Stimulated activated CD4-positive, alpha-beta T cell treated with anti-CD3 and anti-CD28 coated beads, Interleukin-4, amount 100 ng/mL, for 48 hours (primary cell): ENCODE data around the gene CLINT1.
A peak's percentile ranks its signal among the peaks of the same experiment; 100 is the strongest.
"Not testable (repeated sequence)": the region's sequence is repeated elsewhere in the genome, so short reads cannot be mapped to it uniquely, and the experiment has no call there.

Experiments used
- DNase-seq, 2 donors: peaks; one replicate each; pipeline ENCODE4 v3.0.0-alpha.2; 2020; ENCODE audit warnings: low read depth in 2 of 2

Gene CLINT1

DNA sequence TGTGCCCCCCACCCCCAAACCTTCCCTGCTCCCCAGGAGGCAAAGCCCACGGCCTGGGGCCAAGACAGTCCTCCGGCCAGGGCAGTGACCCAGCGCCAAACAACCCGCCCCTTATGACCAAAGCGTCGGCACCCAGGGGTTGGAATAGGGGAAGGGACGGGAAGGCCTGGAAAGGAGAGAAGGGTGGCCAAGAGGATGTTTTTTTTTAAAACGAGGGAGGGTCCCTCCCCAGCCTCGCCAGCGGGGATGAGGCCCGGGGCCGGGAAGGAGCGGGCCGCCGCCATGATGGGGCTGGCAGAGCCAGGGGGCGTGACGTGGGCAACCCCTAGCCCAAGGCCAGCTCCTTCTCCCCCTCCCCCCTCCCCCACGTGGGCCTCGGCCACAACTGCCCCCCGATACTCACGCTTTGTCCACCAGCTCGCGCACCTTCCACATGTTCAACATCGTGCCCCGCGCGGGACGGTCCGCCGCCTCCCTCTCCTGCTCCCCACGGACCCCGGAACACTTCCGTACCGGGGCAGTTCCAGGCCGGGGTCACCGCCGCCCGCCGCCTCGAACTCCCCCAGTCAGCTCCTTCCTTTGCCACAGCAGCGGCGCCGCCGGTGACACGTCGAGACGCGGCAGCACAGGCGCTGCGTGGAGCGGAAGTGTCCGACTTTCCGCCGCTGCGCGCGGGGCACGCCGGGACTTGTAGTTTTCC lies at the start of gene CLINT1:
Gene CLINT1, minus strand, starts transcription at position 619 of the 700 bp plus-strand sequence. Its CDS starts 175 bp downstream, at position 444.
- peak; percentile 85 to 88 for DNase-seq

DNA sequence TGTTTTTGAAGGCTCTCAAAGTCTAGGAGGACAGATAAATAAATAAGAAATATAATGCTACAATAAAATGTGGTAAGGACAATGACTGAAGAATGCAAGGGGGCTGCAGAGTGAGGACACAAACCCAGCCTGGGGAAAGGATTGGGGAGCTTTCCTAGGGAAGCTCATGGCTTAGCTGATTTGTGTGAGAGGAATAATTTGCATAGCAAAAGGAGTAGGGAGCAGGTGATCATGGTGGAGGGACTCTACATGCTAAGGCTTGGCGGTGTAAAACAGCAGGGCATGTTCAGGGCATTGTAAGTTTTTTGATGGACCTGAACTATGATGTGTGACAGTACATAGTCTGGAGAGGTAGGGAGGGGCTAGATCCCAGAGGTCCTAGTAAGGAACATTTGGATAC lies 49.5 kb upstream of the CLINT1 start:
- no peak for DNase-seq

DNA sequence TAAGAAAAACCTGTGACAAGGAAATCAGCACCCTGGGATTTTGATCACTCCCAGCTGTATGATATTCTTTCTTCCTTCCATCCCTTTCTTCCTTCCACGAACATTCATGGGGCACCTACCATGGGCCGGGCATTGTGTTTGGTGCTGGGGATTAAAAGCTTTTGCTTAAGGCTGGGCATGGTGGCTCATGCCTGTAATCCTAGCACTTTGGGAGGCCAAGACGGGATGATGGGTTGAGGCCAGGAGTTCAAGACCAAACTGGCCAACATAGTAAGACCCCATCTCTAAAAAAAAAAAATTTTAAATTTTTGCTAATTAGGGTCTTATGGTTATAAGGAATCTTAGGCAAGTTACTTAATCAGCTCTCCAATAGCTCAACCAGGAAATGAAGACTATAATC lies 48.5 kb upstream of the CLINT1 start:
- DNase-seq: no peak

DNA sequence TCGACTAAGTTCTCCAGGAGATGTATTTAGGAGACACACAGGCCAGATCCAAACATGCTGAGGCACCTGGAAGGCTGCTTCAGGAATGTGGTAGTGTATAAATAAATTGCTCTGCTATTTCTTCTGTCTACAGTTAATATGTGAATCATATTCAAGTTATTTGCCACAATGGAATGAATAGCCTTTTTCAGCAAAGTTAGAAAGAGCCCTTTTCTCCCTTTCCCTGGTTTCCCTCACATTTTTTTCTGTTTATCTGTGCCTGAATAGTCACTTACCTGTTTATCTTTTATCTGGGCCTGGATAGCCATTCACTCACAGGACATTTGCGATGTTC lies 44.1 kb upstream of the CLINT1 start:
- DNase-seq: no peak

DNA sequence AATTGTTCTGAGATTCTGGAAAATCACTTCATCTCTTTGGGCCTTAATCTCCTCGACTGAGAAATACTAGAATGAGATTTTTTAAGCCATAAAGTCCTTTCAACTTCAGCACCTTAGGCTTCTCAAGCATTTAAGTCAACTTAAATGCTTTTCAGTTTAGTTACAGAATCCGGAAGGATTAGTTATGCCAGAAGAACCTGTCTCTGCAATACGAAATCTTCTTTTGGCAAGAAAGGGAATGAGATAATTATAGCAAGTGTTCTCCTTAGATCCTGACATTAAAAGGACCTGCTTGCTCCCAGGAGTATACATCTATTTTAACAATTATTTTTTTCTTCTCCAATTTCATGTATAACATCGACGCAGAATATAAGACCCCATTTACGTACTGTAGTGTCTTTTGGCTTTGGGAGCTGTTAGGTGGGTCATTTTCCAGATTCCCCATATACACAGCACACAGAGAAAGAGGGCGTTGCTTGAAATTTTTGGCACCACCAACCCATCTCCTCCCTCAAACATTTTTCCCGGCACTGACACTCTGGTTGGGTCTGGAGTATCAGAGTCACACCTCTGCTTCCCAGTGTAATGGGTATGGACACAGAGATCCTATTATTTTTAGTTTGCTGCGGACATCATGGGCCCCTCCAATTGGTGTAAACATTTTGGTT lies 43.6 kb upstream of the CLINT1 start:
- DNase-seq: no peak

DNA sequence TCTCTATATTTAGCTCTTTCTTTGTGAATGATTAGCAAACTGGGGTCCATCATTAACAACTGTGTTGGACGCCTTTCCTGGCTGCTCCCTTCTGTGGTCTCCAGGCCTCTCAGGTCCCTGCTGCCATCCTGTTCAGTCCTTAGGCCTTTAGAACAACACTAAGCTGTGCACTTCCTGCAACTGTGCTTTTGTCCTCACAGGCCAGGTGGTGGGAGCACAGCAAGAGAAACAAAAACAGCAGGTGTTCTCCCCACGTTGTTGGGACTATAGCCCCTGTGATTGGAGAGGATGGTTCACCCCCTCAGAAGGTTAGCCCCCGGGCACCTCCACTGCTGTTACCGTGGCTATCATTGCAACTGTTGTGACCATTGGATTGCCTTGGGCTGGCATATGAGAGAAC lies 41.7 kb upstream of the CLINT1 start:
- DNase-seq: no peak

DNA sequence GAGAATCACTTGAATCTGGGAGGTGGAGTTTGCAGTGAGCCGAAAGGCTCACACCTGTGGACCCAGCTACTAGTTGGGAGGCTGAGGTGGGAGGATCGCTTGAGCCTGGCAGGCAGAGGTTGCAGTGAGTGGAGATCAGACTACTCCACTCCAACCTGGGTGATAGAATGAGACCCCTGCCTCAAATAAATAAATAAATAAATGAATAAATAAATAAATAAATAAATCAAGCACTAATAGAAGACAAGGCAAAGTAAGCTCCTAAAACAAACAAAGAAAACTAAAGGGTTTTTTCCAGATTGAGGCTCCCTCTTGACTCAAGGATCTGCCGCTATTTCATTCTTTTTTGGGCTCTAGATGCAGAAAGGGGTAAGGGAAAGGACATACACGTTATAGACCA lies 34.7 kb upstream of the CLINT1 start:
- no peak for DNase-seq

DNA sequence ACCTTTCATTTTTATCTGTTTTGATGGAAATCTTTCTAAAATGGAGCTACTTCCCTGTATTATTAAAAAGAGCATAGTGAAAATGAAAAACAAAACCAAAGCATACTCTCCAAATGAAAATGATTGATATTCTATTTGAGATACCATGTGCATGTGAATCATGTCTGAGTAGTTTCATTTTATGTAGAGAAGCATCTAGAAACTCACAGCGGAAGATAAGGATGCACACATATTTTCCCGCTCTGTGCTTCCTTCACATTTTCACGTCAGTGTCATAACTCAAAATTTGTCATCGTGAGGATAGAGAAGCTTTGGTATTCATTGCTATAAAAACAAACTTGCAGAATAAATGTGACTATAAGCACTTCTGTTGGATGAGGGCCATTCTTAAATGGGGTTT lies 34.0 kb upstream of the CLINT1 start:
- no peak for DNase-seq

DNA sequence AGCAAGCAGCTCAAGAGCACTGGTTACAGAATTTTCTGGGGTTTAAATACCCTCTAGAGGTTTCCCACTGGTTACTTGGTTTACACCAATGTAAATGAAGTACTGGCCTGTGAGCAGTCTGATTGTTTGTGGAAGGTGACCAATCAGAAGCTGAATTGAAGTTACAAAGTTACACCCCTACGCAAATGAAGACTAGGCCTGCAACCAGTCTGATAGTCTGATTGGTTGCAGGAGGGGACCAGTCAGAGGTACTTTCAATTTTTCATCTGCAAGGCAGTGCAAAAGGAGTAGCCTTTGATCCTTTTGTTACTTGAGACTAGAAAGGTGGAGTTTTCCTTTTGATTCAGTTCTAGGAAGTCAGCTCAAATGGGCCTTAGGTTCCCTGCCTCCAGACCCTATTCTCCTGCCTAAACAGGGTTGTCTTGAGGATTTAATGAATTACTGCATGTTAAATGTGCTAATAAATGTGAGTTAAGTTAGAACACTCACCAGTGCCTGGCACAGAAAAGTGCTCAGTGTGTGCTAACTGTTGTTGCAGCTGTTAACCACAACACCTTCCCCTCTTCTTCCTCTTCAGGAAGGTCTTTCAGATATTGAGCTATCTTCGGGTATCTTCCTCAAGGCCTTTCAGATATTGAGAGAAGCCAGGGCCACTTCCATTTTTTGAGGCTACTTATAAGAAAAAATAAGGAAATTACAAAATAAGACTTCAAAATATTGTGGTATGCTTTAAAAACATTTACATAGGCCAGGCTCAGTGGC lies 32.1 kb upstream of the CLINT1 start:
- DNase-seq: no peak

DNA sequence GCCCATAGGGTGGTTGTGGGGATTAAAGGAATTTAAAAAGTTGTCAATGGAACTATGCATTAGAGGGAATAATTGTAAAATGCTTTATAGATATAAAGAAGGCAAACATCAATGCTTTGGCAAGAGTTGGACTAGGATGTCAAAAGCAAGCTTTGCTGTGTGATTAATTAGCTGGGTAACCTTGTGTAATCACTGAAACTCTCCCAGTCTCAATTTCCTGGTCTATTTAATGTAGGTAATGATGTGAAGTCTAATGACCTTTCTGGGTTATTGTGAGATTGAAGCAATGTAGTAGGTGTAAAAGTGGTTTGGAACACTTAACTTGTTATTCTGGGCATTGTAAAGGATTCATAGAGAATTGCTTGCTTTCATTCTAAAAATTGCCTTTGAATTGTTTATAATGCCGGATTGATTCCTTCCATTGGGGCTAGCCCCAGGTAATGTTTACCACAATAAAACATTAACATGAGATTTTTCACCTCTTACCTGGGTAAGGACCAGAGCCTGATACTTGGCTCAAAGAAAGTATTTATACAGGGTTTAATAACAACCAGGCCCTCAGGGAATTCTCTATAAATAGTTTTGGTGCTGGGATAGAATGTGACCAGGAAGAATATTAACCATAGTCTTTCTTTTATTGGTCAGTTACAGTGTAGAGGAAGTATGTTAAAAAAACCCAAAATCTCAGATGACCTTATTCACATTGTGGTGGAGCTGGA lies 30.0 kb upstream of the CLINT1 start:
- DNase-seq: no peak

DNA sequence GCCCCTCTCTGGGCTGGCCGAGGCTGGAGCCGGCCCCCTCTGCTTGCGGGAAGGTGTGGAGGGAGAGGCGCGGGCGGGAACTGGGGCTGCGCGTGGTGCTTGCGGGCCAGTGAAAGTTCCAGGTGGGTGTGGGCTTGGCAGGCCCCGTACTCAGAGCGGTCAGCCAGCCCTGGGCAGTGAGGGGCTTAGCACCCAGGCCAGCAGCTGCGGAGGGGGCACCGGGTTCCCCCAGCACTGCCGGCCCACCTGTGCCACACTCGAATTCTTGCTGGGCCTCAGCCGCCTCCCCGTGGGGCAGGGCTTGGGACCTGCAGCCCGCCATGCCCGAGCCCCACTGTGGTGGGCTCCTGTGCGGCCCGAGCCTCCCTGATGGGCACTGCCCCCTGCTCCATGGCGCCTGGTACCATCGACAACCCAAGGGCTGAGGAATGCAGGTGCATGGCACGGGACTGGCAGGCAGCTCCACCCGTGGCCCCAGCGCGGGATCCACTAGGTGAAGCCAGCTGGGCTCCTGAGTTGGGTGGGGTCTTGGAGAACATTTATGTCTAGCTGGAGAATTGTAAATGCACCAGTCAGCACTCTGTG lies 27.9 kb upstream of the CLINT1 start:
- no peak for DNase-seq

DNA sequence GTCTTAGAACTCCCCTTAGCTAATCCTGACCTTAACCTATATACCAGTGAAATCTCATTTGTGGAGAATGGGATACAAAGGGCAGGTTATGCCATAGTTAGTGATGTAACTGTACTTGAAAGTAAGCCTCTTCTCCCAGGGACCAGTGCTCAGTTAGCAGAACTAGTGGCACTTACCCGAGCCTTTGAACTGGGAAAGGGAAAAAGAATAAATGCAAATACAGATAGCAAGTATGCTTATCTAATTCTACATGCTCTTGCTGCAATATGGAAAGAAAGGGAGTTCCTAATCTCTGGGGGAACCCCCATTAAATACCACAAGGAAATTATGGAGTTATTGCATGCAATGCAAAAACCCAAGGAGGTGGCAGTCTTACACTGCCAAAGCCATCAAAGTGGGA lies 26.1 kb upstream of the CLINT1 start:
- not testable (repeated sequence) for DNase-seq

DNA sequence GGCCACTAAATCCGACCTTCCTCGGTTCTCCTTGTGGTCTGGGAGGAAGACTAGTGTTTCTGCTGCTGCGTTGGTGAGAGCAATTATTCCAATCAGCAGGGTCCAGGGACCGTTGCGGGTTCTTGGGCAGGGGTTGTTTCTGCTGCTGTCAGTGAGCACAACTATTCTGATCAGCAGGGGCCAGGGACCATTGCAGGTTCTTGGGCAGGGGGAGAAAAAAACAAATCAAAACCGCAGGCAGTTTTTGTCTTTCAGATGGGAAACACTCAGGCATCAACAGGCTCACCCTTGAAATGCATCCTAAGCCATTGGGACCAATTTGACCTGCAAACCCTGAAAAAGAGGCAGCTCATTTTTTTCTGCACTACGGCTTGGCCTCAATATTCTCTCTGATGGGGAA lies 22.6 kb upstream of the CLINT1 start:
- DNase-seq: not testable (repeated sequence)

DNA sequence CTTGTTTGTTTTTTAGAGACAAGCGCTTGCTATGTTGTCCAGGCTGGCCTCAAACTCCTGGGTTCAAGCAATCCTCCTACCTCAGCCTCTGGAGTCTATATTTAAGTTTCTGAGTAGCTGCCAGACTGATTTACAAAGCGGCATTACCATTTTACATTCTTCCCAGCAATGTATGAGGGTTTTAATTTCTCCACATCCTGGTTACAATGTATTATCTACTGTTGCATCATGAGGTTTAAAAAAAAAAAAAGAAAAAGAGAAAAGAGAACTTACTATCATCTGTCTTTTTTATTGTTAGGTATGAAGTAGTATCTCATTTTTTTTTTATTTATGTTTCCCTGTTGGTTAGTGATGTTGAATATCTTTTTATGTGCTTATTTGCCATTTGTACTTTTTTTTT lies 18.9 kb upstream of the CLINT1 start:
- no peak for DNase-seq

DNA sequence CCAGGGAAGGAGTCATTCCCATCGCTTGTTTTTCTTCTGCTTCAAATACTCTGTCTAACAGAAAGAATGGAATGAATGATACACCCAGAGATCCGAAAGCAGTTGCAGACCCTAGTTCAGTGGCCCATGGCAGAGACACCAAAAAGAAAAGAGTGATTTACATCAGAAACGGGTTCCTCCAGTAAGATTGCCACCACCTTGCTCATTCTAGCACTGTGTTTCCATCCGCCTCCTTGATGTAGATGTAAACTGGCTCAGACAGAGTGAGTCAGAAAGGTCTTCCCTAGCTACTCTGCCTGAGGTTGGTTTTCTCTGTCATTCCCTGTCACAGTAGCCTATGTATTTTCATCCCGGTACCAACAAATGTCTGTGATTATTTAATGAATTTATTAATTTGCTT lies 15.9 kb upstream of the CLINT1 start:
- no peak for DNase-seq

DNA sequence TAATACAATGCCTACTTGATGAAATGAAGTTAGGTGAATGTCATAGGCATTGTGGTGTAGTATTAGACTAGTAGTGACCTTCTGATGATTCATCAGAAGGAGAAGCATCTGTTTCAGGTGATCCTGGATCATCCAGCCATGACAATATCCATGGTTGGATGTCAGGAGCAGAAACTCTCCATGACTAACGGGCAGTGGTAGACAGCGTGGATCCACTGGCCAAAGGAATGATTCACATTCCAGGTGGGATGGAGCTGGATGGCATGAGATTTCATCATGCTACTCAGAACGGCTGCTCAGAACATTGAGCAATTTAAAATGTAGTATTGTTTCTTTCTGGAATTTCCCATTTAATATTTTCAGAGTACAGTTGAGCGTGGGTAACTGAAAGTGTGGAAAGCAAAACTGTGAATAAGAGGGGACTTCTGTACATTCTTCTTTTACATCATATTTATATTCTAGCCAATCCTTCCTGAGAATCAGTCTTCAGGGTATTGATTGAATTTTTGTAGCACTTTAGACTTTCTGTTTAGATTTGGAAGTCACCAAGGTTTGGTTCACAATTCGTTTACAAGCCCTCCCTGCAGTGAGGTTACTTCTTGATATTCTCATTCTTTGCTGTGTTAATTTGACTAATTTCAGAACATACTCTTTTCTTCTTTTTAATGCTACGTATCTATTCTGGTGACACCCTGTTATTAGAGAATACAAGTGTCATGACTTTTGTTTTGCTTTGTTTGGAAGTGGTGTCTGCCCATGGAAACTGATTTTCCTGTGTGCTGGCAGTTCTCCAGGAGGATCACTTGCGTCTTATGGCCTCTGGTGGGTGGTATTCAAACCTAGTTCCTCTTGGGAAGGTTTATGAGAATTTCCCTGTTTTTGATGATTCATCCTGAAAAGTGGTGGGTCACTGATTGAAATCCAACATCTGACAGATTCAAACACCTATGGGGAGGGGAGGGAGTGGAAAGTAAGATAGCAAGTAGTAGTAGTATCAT lies 12.2 kb upstream of the CLINT1 start:
- no peak for DNase-seq

DNA sequence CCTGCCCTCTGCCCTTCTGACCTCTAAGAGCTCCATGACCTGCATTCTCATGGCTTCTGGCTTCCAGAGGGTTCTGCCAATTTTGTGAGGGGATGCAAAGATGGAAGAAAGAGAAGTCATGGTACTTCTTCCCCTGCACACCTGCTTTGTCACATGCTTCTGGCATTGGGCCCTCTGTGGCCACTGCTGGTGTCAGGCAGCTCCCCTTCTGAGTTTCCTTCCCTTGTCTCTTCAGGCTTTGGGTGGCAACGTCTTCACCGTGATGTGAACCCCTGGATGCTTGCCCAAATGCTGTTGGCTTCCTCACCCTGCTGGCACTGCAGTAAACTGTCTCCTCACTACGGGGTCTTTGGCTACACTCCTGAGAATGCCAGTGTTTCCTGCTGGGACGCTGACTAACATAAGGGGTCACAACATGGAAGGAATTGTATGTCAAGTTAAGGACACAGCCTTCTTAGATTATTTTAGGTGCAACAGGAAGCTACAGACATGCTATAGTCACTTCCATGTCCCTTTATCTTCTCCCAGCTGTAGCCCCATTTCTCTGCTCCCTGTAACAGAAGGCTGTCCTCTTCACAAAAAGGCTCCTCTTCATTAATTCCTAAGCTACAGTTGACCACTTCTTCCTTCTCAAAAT lies 8.9 kb upstream of the CLINT1 start:
- DNase-seq: no peak

DNA sequence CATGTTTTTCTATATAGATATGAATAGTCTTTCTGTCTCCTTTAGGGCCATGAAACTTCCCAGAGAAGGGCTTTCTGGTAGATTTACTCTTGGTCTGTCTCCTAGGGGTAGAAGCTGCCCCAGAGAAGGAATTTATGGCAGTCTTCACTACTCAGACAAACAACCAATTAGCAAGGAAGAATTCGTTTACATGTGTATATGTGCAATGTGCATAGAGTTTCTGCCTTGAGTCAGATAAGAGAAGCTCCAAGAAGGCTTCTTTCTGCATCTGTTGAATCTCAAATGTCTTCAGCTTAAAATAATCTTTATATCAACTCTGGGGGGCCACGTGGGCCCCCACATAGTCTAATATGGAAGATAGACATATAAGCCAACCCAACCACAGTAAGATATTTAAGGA lies 7.6 kb upstream of the CLINT1 start:
- no peak for DNase-seq

DNA sequence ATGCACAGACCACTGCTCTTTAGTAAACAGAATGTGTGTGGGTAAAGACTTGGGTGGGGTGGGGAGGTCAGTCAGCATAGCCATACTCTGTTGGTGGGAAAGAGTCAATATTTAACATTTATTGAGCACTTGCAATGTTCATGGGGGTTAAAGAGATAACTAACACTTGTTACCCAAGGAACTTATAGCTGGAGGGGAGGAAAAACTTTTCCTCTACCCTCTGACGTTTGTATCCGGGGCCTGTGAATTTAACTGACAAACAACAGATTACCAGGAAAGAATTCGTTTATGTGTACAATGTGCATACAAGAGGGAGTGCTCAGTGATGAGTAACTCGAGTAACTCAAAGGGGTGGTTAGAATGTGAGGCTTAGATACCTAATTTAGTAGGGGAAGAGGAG lies 6.8 kb upstream of the CLINT1 start:
- DNase-seq: no peak

DNA sequence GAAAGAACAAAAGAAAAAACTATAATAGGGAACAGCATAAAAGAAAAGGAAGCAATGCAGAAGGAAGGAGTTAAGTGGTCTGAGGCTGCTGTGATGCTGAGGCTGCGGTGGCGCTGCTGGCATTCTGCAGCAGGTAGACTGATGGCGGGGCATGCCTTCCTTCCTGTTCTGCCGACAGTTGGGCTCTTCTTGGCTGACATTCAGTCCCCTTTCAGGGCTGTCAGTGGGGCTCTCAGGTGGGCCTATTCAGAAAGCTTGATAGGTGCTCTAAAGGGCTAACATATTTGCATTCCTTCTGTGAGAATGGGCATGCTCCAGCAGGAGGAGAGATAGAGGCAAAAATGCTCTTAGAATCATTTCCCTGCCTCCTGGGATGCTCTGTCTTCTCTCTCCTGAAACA lies 5.1 kb upstream of the CLINT1 start:
- no peak for DNase-seq
